Measurements from ENCODE around the gene ENOX1. TPM values are rescaled to one million over a fixed set of nuclear protein-coding genes. Genes with fewer than 3 reads are reported as not detected.

Gene ENOX1
- total and polyA plus RNA-seq, 3 donors from 2014 or later, result 11.0 to 14.2 (median 11.5) TPM

DNA sequence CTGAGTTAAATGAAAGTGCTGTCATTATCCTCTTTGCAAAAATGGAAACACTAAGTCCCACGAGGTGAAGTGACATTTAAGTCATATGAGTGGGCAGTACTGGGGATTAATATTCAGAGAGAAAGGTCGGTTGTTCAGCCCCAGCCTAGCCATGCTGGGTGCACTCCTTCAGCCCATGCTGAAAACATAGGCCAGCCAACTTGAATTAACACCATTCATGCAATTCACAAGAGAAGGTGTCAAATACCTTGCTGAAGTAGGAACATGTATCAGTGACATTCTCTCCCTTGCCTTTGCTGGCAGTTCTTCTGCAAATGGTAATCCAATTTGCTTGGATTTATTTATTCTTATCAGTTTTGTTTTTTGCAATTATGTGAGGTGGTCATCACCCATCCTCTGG, 507.1 kb downstream of the ENOX1 start:
- WGBS, 2 donors, result 73 to 80% methylated on average over 2 of the region's 2 CpGs
- TF ChIP-seq, protein P1, sequence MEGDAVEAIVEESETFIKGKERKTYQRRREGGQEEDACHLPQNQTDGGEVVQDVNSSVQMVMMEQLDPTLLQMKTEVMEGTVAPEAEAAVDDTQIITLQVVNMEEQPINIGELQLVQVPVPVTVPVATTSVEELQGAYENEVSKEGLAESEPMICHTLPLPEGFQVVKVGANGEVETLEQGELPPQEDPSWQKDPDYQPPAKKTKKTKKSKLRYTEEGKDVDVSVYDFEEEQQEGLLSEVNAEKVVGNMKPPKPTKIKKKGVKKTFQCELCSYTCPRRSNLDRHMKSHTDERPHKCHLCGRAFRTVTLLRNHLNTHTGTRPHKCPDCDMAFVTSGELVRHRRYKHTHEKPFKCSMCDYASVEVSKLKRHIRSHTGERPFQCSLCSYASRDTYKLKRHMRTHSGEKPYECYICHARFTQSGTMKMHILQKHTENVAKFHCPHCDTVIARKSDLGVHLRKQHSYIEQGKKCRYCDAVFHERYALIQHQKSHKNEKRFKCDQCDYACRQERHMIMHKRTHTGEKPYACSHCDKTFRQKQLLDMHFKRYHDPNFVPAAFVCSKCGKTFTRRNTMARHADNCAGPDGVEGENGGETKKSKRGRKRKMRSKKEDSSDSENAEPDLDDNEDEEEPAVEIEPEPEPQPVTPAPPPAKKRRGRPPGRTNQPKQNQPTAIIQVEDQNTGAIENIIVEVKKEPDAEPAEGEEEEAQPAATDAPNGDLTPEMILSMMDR (IDR thresholded peaks at IDR 0.05), result no peak
- no peak for TF ChIP-seq POLR2A (IDR thresholded peaks at IDR 0.05)
- no peak overlapping the region for H3K27ac ChIP-seq
- H3K9me3 ChIP-seq, result no peaks in the 10 kb centered on the region
- DNase-seq, result no peak
- no peaks in the 10 kb centered on the region for H3K36me3 ChIP-seq (ENCODE audit: low read depth, missing control alignments)
- H3K4me3 ChIP-seq, result no peak overlapping the region
- H3K27me3 ChIP-seq, result no peaks in the 10 kb centered on the region
- intact Hi-C loops (cut with DNase I; ENCODE audit: low total_unique reads), result no loop called here
- no peaks in the 10 kb centered on the region for H3K4me1 ChIP-seq

DNA sequence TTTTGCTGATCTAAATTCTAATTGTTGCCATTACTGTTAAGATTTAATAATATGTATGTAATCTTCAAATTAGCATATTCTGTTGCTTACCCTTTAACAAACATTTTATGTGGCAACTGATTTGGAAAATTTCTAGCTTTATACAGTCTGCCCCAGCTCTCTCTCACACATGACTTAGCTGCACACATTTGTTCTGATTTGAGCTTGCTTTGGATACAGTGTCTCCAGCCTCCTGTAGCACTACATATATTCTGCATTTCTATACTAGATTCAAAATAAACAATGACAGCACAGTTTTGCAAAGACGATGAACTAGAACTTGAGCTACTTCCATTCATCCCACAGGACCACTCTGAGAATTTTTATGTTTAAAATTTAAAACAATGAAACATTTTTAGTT, 508.6 kb downstream of the ENOX1 start:
- DNase-seq, result no peak
- Histone ChIP-seq H3K4me1 (no peaks in the 10 kb centered on the region), H3K27me3 (no peaks in the 10 kb centered on the region), H3K36me3 (ENCODE audit: low read depth, missing control alignments) (no peaks in the 10 kb centered on the region), H3K4me3 (no peak overlapping the region), H3K27ac (no peak overlapping the region), H3K9me3 (no peaks in the 10 kb centered on the region)
- intact Hi-C loops (cut with DNase I; ENCODE audit: low total_unique reads), result no loop called here
- WGBS, 2 donors, result 76 to 84% methylated on average over 1 of the region's 1 CpG
- TF ChIP-seq POLR2A (IDR thresholded peaks at IDR 0.05), result no peak
- TF ChIP-seq, protein P1 (IDR thresholded peaks at IDR 0.05), result no peak

DNA sequence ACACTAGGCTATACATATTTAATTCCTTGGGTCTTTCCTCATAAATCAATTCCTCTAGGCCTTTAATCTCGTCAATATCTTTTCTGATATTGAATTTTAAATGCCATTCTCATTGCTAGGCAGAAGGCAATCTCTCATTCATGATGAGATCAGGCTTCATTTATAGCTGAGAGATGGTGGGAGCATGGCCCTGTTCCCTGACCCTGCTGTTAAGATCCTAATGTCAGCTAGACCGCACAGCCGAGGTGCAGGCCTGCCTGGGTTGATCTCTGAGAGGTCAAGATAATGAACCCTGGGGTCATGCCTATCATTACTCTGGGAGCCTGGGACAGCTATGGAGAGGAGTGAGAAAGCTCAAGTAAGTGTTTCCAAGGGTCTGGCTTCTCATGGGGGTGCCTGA, 509.6 kb downstream of the ENOX1 start:
- Histone ChIP-seq H3K9me3 (no peaks in the 10 kb centered on the region), H3K27me3 (no peaks in the 10 kb centered on the region), H3K4me1 (no peaks in the 10 kb centered on the region), H3K27ac (no peak overlapping the region), H3K36me3 (ENCODE audit: low read depth, missing control alignments) (no peaks in the 10 kb centered on the region), H3K4me3 (no peak overlapping the region)
- no peak for DNase-seq
- no peak for TF ChIP-seq POLR2A (IDR thresholded peaks at IDR 0.05)
- TF ChIP-seq, protein P1 (IDR thresholded peaks at IDR 0.05), result no peak
- intact Hi-C loops (cut with DNase I; ENCODE audit: low total_unique reads), result no loop called here
- WGBS, 2 donors, result 85 to 95% methylated on average over 1 to 3 of the region's 3 CpGs

DNA sequence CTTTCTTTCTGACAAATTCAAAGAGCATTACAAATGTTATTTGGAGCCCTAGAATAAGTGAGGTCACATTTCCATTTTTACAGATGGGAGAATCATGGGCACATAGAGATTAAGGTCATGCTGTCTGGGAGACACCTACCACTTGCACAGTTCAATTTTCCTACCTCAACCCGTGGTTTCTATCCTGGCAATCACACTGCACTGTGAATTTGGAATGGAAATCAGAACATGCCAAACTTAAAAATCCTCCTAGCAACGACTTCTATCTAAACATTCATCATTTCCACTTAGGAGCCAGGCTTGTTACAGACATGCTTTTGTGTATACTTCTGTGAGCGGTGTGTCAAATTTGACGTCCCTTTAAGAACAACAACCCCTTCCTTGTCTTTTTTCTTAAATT, 511.9 kb downstream of the ENOX1 start:
- TF ChIP-seq, protein P1 (IDR thresholded peaks at IDR 0.05), result no peak
- no peak for TF ChIP-seq POLR2A (IDR thresholded peaks at IDR 0.05)
- no peaks in the 10 kb centered on the region for H3K4me1 ChIP-seq
- H3K4me3 ChIP-seq, result no peak overlapping the region
- 72 to 81% methylated on average over 4 of the region's 4 CpGs for WGBS, 2 donors
- DNase-seq, result no peak
- H3K27ac ChIP-seq, result no peak overlapping the region
- H3K27me3 ChIP-seq, result no peaks in the 10 kb centered on the region
- H3K36me3 ChIP-seq (ENCODE audit: low read depth, missing control alignments), result no peaks in the 10 kb centered on the region
- intact Hi-C loops (cut with DNase I; ENCODE audit: low total_unique reads), result no loop called here
- H3K9me3 ChIP-seq, result no peaks in the 10 kb centered on the region

DNA sequence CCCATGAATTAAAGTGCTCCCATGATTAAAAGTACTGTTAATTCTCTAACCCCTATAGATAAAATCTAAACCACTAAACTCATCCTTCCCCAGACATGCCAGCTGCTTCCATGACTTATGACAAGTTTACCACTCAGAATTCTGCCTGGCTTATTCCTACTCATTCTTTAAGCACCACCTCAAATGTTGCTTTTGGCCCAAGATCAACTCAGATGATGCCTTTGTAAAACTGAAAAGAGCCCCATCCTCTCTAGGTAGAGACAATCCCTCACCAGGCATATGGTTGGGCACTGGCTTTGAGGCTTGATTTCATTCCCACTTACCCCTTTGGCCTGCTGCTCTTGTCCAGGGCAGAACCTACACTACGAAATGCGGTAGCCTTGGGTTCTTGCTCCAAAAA, 513.4 kb downstream of the ENOX1 start:
- Histone ChIP-seq H3K36me3 (ENCODE audit: low read depth, missing control alignments) (no peaks in the 10 kb centered on the region), H3K27ac (no peak overlapping the region), H3K9me3 (no peaks in the 10 kb centered on the region), H3K4me1 (no peaks in the 10 kb centered on the region), H3K27me3 (no peaks in the 10 kb centered on the region), H3K4me3 (no peak overlapping the region)
- WGBS, 2 donors, result 96 to 97% methylated on average over 2 of the region's 2 CpGs
- no peak for TF ChIP-seq POLR2A (IDR thresholded peaks at IDR 0.05)
- TF ChIP-seq, protein P1 (IDR thresholded peaks at IDR 0.05), result no peak
- intact Hi-C loops (cut with DNase I; ENCODE audit: low total_unique reads), result no loop called here
- DNase-seq, result no peak

Data from testis (tissue), 3 donors.